ENCODE measurements around the gene RAPGEF6. TPM values are rescaled to one million over a fixed set of nuclear protein-coding genes. Genes with fewer than 3 reads are reported as not detected.

Gene RAPGEF6
- total RNA-seq, 2 donors from 2014 or later, result 15.5 to 43.0 TPM

DNA sequence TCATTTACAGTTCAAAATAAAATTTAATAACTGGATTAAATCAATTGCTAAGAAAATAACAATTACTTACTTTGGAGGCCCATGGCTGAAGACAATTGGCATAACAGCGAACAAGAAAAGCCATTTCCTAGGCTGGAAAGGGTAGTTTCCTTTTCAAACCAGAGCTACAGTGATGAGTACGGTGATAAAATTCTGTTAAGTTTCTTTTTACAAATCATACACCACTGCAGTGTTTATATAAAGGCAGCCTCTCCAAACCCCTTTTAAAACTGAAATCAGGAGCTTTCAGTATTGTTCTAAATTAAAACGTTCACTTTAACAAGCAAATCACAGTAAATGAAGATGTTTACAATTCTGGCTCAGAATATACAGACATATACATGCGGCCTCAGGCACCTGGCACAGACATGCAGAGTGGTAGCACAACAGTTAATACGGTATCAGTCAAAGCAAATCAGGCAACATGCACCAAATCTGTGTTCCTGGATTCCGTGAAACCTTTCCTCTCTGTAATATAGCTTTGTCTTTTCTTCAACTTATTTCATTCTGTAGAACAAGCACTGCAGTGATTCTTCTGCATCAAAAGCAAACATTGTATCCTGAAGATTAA is 102.9 kb downstream of the RAPGEF6 start:
- intact Hi-C loops (cut with DNase I), result no loop called here
- 12% methylated on average over 6 of the region's 6 CpGs for WGBS
- H3K4me3 ChIP-seq, result peak overlapping the region; percentile 2 to 8
- TF ChIP-seq POLR2A (IDR thresholded peaks at IDR 0.05) (no peak), POLR2AphosphoS5 (IDR thresholded peaks at IDR 0.05) (no peak)
- TF ChIP-seq, protein P1, sequence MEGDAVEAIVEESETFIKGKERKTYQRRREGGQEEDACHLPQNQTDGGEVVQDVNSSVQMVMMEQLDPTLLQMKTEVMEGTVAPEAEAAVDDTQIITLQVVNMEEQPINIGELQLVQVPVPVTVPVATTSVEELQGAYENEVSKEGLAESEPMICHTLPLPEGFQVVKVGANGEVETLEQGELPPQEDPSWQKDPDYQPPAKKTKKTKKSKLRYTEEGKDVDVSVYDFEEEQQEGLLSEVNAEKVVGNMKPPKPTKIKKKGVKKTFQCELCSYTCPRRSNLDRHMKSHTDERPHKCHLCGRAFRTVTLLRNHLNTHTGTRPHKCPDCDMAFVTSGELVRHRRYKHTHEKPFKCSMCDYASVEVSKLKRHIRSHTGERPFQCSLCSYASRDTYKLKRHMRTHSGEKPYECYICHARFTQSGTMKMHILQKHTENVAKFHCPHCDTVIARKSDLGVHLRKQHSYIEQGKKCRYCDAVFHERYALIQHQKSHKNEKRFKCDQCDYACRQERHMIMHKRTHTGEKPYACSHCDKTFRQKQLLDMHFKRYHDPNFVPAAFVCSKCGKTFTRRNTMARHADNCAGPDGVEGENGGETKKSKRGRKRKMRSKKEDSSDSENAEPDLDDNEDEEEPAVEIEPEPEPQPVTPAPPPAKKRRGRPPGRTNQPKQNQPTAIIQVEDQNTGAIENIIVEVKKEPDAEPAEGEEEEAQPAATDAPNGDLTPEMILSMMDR (IDR thresholded peaks at IDR 0.05), result no peak
- H3K4me1 ChIP-seq (replicated peaks), result no peaks in the 10 kb centered on the region
- no peaks in the 10 kb centered on the region for H3K9me3 ChIP-seq
- H3K36me3 ChIP-seq, result no peaks in the 10 kb centered on the region
- no peak for DNase-seq (ENCODE audit: low spot score)
- H3K27ac ChIP-seq, result peak overlapping the region; percentile 2 to 10
- no peaks in the 10 kb centered on the region for H3K27me3 ChIP-seq (replicated peaks; ENCODE audit: insufficient read depth)

DNA sequence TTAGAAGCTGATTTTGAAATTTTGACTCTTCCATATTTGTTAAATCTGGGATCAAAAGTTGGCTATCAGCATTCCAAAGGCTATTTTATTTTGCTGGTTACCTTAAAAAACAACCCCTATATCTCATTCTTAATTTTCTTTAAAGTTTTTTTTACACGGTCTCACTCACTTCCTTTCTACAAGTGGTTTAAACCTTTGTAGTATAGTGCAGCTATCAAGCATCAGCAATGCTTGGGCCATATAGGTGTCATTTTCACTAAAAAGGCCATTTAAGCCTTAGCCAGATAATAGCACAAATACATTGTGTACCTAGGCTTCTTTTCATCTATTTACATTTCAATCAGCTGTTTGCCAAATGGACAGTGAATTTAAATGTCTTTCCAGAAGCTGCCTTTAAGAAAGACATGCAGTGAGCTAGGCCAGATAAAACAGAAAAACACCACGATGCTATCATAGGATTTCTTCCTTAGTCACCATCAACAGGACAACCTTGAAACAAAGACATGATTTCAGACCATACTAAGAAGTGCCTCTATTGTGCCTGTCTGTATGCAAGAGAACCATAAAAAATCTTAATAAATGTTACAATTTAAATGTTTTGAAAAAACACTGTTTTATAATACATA is 104.2 kb downstream of the RAPGEF6 start:
- no peak for DNase-seq (ENCODE audit: low spot score)
- intact Hi-C loops (cut with DNase I), result no loop called here
- 30% methylated on average over 2 of the region's 2 CpGs for WGBS
- H3K4me1 ChIP-seq (replicated peaks), result no peaks in the 10 kb centered on the region
- H3K4me3 ChIP-seq, result no peak overlapping the region
- H3K27me3 ChIP-seq (replicated peaks; ENCODE audit: insufficient read depth), result no peaks in the 10 kb centered on the region
- TF ChIP-seq, protein P1 (IDR thresholded peaks at IDR 0.05), result no peak
- TF ChIP-seq POLR2AphosphoS5 (IDR thresholded peaks at IDR 0.05) (no peak), POLR2A (IDR thresholded peaks at IDR 0.05) (no peak)
- no peaks in the 10 kb centered on the region for H3K36me3 ChIP-seq
- no peaks in the 10 kb centered on the region for H3K9me3 ChIP-seq
- H3K27ac ChIP-seq, result no peak overlapping the region

DNA sequence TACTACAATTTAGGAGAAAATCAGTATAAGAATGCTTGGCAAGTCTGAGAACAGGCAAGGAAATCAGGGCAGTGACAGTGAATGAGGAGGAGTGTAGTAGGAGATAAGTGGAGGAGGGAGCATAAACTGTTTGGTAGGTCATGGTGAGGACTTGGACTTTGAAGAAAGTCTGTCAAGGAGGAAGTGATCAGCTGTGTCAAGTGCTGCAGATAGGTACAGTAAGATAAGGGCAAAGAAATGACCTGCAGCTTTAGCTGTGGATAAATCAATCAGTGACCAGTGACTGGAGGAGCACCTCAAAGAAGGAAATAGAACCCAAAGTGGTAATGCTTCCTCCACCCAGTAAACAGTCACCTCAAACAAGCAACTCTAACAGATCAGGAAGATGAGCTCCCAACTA is 106.3 kb downstream of the RAPGEF6 start:
- Histone ChIP-seq H3K4me3 (no peak overlapping the region), H3K4me1 (replicated peaks) (no peaks in the 10 kb centered on the region), H3K27ac (no peak overlapping the region), H3K27me3 (replicated peaks; ENCODE audit: insufficient read depth) (no peaks in the 10 kb centered on the region), H3K9me3 (no peaks in the 10 kb centered on the region), H3K36me3 (no peaks in the 10 kb centered on the region)
- intact Hi-C loops (cut with DNase I), result no loop called here
- no peak for DNase-seq (ENCODE audit: low spot score)
- TF ChIP-seq POLR2A (IDR thresholded peaks at IDR 0.05) (no peak), POLR2AphosphoS5 (IDR thresholded peaks at IDR 0.05) (no peak)
- TF ChIP-seq, protein P1 (IDR thresholded peaks at IDR 0.05), result no peak

DNA sequence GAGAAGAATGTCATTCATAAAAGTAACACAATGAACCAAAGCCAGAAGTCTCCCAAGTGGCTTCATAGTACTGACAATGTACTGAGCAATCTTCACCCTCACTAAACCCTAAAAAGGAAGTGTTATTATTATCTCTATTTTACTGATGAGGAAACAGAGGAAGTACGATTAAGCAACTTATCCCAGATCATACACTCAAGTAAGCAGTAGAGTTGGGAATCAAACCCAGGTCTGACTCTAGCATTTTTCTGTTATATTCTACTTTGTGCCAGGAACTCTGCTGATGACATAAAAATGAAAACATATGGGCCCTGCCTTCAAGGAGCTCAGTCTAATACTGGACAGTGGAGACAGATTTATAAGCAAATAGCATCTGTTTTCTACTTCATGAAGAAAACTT is 109.2 kb downstream of the RAPGEF6 start:
- H3K27me3 ChIP-seq (replicated peaks; ENCODE audit: insufficient read depth), result no peaks in the 10 kb centered on the region
- no peaks in the 10 kb centered on the region for H3K9me3 ChIP-seq
- H3K27ac ChIP-seq, result no peak overlapping the region
- H3K4me3 ChIP-seq, result no peak overlapping the region
- intact Hi-C loops (cut with DNase I), result no loop called here
- H3K4me1 ChIP-seq (replicated peaks), result no peaks in the 10 kb centered on the region
- no peaks in the 10 kb centered on the region for H3K36me3 ChIP-seq
- TF ChIP-seq POLR2AphosphoS5 (IDR thresholded peaks at IDR 0.05), result no peak
- no peak for TF ChIP-seq POLR2A (IDR thresholded peaks at IDR 0.05)
- TF ChIP-seq, protein P1 (IDR thresholded peaks at IDR 0.05), result no peak
- no peak for DNase-seq (ENCODE audit: low spot score)
- 88% methylated on average over 1 of the region's 1 CpG for WGBS

DNA sequence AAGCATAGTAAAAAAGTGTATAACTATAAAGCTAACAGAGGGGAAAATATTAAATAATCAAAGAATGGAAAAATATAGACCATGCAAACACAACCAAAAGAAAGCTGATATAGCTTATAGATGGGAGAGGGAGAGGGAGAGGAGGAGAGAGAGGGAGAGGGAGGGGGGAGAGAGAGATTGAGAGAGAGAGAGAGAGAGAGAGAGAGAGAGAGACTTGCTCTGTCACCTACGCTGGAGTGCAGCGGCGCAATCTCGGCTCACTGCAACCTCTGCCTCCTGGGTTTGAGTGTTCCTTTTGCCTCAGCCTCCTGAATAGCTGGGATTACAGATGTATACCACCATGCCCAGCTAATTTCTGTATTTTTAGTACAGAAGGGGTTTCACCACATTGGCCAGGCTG is 110.6 kb downstream of the RAPGEF6 start:
- Histone ChIP-seq H3K9me3 (no peaks in the 10 kb centered on the region), H3K4me3 (no peak overlapping the region), H3K27ac (no peak overlapping the region), H3K4me1 (replicated peaks) (no peaks in the 10 kb centered on the region), H3K27me3 (replicated peaks; ENCODE audit: insufficient read depth) (no peaks in the 10 kb centered on the region), H3K36me3 (no peaks in the 10 kb centered on the region)
- DNase-seq (ENCODE audit: low spot score), result no peak
- intact Hi-C loops (cut with DNase I), result no loop called here
- 87% methylated on average over 4 of the region's 4 CpGs for WGBS
- TF ChIP-seq, protein P1 (IDR thresholded peaks at IDR 0.05), result no peak
- TF ChIP-seq POLR2A (IDR thresholded peaks at IDR 0.05), result no peak
- TF ChIP-seq POLR2AphosphoS5 (IDR thresholded peaks at IDR 0.05), result no peak
